Mesendoderm (in vitro differentiated cells): ENCODE results near the gene PELI2.
A peak's percentile ranks its signal among the peaks of the same experiment; 100 is the strongest.

Source experiments
- DNase-seq: peaks from one replicate; pipeline ENCODE4 v3.0.0; 2013
- H2AK5ac ChIP-seq: 2 replicates; pipeline ENCODE4 v1.6.1; 2013; ENCODE audit warnings: low read length, inconsistent platforms
- H2BK120ac ChIP-seq: 2 replicates; pipeline ENCODE4 v1.6.1; 2013; ENCODE audit warnings: low read depth, mild to moderate bottlenecking, low read length, moderate library complexity, mixed read lengths
- H2BK15ac ChIP-seq: replicated peaks from 2 replicates; pipeline ENCODE4 v1.6.1; 2013; ENCODE audit warnings: low read depth, mild to moderate bottlenecking, moderate library complexity
- H2BK5ac ChIP-seq: 2 replicates; pipeline ENCODE4 v1.6.1; 2013; ENCODE audit warnings: low read length, inconsistent platforms
- H3K18ac ChIP-seq: 2 replicates; pipeline ENCODE4 v1.6.1; 2013; ENCODE audit warnings: mild to moderate bottlenecking, low read length, mixed read lengths
- H3K23ac ChIP-seq: one replicate; pipeline ENCODE4 v1.6.1; 2013; ENCODE audit warnings: low read length
- H3K27ac ChIP-seq: 2 replicates; pipeline ENCODE4 v1.5.1; 2013; ENCODE audit warnings: low read depth, mild to moderate bottlenecking, inconsistent platforms, low read length, moderate library complexity
- H3K27me3 ChIP-seq: 2 replicates; pipeline ENCODE4 v1.6.1; 2013; ENCODE audit warnings: low read length, control low read depth, mild to moderate bottlenecking, inconsistent platforms; ENCODE audit not compliant: insufficient read depth, poor library complexity
- H3K36me3 ChIP-seq: 2 replicates; pipeline ENCODE4 v1.6.1; 2013; ENCODE audit warnings: low read length, inconsistent platforms; ENCODE audit not compliant: control insufficient read depth, insufficient read depth
- H3K4ac ChIP-seq: one replicate; pipeline ENCODE4 v1.6.1; 2013; ENCODE audit warnings: low read depth, mild to moderate bottlenecking, low read length, moderate library complexity
- H3K4me1 ChIP-seq: 2 replicates; pipeline ENCODE4 v1.6.1; 2013; ENCODE audit warnings: low read depth, low read length, inconsistent platforms; ENCODE audit not compliant: control insufficient read depth
- H3K4me2 ChIP-seq: 2 replicates; pipeline ENCODE4 v1.6.1; 2013; ENCODE audit warnings: low read length
- H3K4me3 ChIP-seq: 2 replicates; pipeline ENCODE4 v1.5.1; 2013; ENCODE audit warnings: mild to moderate bottlenecking, low read length
- H3K56ac ChIP-seq: one replicate; pipeline ENCODE4 v1.6.1; 2013; ENCODE audit warnings: low read length
- H3K79me1 ChIP-seq: 2 replicates; pipeline ENCODE4 v1.6.1; 2013; ENCODE audit warnings: low read length, inconsistent platforms
- H3K79me2 ChIP-seq: 2 replicates; pipeline ENCODE4 v1.6.1; 2013; ENCODE audit warnings: mild to moderate bottlenecking, low read length; ENCODE audit not compliant: control insufficient read depth, insufficient read depth
- H3K9ac ChIP-seq: 2 replicates; pipeline ENCODE4 v1.6.1; 2013; ENCODE audit warnings: low read length, inconsistent platforms
- H4K5ac ChIP-seq: one replicate; pipeline ENCODE4 v1.6.1; 2013; ENCODE audit warnings: low read length
- H4K8ac ChIP-seq: one replicate; pipeline ENCODE4 v1.6.1; 2013; ENCODE audit warnings: low read depth, mild to moderate bottlenecking, control low read depth, low read length, moderate library complexity
- WGBS: extraction: QIAGEN DNeasy Blood & Tissue Kit; methylation state at CpG from one replicate; pipeline ENCODE4 v1.1.7; 2013; ENCODE audit warnings: low lambda C conversion rate, missing lambda C conversion rate; ENCODE audit not compliant: insufficient coverage; ENCODE audit errors: extremely low coverage; 5-methylcytosine and 5-hydroxymethylcytosine counted together

Gene PELI2

GRCh38 chr14:56135001-56135400 is 16.8 kb downstream of the PELI2 start:
- H3K9ac ChIP-seq, result no peak overlapping the region
- no peak overlapping the region for H2BK15ac ChIP-seq
- H3K4me1 ChIP-seq, result peaks cover 3% of the 10 kb centered on the region
- no peak overlapping the region for H4K5ac ChIP-seq
- H4K8ac ChIP-seq, result no peak overlapping the region
- no peak overlapping the region for H3K27ac ChIP-seq
- no peak overlapping the region for H3K4ac ChIP-seq
- H3K27me3 ChIP-seq, result no peaks in the 10 kb centered on the region
- no peak overlapping the region for H3K56ac ChIP-seq
- H3K79me1 ChIP-seq, result peaks cover 2% of the 10 kb centered on the region
- H2BK5ac ChIP-seq, result no peak overlapping the region
- no peak overlapping the region for H2AK5ac ChIP-seq
- 100% methylated on average over 1 of the region's 5 CpGs for WGBS
- no peak overlapping the region for H3K4me3 ChIP-seq
- H3K4me2 ChIP-seq, result no peak overlapping the region
- no peaks in the 10 kb centered on the region for H3K36me3 ChIP-seq
- no peak overlapping the region for H3K23ac ChIP-seq
- no peak for DNase-seq
- peaks cover 1% of the 10 kb centered on the region for H3K79me2 ChIP-seq
- H3K18ac ChIP-seq, result no peak overlapping the region
- H2BK120ac ChIP-seq, result no peak overlapping the region

- H4K8ac ChIP-seq, result no peak overlapping the region
- H3K4me3 ChIP-seq, result no peak overlapping the region
- H2BK15ac ChIP-seq, result no peak overlapping the region
- no peak overlapping the region for H3K23ac ChIP-seq
- H3K79me2 ChIP-seq, result peaks cover 1% of the 10 kb centered on the region
- no peak overlapping the region for H3K4me2 ChIP-seq
- WGBS, result no CpG with 5 or more reads among the region's 1 CpG
- no peaks in the 10 kb centered on the region for H3K27me3 ChIP-seq
- H3K4ac ChIP-seq, result no peak overlapping the region
- peaks cover 2% of the 10 kb centered on the region for H3K79me1 ChIP-seq
- no peak overlapping the region for H2AK5ac ChIP-seq
- no peak overlapping the region for H3K9ac ChIP-seq
- no peak overlapping the region for H4K5ac ChIP-seq
- no peak overlapping the region for H2BK5ac ChIP-seq
- no peak for DNase-seq
- H3K36me3 ChIP-seq, result no peaks in the 10 kb centered on the region
- no peak overlapping the region for H3K56ac ChIP-seq
- H3K4me1 ChIP-seq, result peaks cover 2% of the 10 kb centered on the region
- H3K27ac ChIP-seq, result no peak overlapping the region
- H3K18ac ChIP-seq, result no peak overlapping the region
- H2BK120ac ChIP-seq, result no peak overlapping the region
Measured at GRCh38 chr14:56135668-56136067, 17.5 kb downstream of the PELI2 start.

DNA sequence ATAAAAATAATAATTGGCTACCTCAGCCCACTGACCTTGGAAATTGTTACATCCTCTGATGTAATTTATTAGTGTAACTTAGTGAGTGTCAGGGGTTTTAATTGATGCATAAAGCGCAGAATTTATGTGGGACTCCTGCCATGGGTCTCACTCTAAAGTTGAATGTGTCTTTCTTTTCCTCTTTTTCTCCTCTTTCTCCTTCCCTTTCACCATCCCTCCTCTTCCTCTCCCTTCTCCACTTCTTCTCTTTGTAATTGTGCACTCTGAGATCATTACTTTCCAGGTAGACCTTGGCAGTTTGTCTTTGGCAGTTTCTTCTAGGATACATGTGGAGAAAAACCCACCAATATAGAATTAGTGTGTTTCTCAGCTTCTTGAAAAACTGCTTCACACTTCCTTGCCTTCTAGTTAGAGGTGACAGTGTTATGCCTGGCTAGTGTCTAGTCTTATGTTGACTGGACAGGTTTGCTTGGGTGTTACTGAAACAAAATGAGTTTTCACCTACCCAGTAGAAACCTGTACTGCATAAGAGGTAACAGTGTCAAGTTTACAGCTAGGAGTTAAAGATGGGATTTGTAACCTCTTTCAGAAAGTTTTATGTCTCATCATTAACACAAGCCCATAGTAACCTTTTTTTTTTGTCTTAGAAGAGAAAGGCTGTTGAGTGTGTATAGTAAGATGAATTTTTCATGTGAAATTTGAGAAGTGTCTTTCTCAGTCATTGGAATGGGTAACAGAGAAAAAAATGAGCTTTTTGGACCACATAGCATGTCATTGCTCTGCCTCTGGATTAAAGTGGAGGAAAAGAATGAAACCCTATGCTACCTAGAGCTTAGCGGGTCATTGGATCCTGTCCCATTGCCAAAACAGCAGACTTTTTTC is 18.6 kb downstream of the PELI2 start:
- Histone ChIP-seq H3K4ac (no peak overlapping the region), H3K23ac (no peak overlapping the region), H4K5ac (no peak overlapping the region), H3K4me1 (peaks cover 2% of the 10 kb centered on the region), H3K27me3 (no peaks in the 10 kb centered on the region), H3K79me2 (peaks cover 1% of the 10 kb centered on the region), H3K9ac (no peak overlapping the region), H2AK5ac (no peak overlapping the region), H3K36me3 (no peaks in the 10 kb centered on the region), H2BK5ac (no peak overlapping the region), H3K79me1 (no peaks in the 10 kb centered on the region), H3K4me3 (no peak overlapping the region), H2BK120ac (no peak overlapping the region), H3K27ac (no peak overlapping the region), H3K56ac (no peak overlapping the region), H4K8ac (no peak overlapping the region), H2BK15ac (no peak overlapping the region), H3K4me2 (no peak overlapping the region), H3K18ac (no peak overlapping the region)
- no peak for DNase-seq
- WGBS, result no CpG with 5 or more reads among the region's 2 CpGs

GRCh38 chr14:56137453-56137807 is 19.2 kb downstream of the PELI2 start:
- H3K27me3 ChIP-seq, result no peaks in the 10 kb centered on the region
- H3K27ac ChIP-seq, result no peak overlapping the region
- no peak overlapping the region for H3K23ac ChIP-seq
- no peak overlapping the region for H2BK120ac ChIP-seq
- H3K9ac ChIP-seq, result no peak overlapping the region
- H3K79me1 ChIP-seq, result no peaks in the 10 kb centered on the region
- no peak overlapping the region for H3K56ac ChIP-seq
- no CpG with 5 or more reads among the region's 7 CpGs for WGBS
- no peak overlapping the region for H4K5ac ChIP-seq
- H3K4ac ChIP-seq, result no peak overlapping the region
- H3K4me1 ChIP-seq, result peaks cover 2% of the 10 kb centered on the region
- H3K4me2 ChIP-seq, result no peak overlapping the region
- H2BK5ac ChIP-seq, result no peak overlapping the region
- H4K8ac ChIP-seq, result no peak overlapping the region
- no peaks in the 10 kb centered on the region for H3K36me3 ChIP-seq
- no peak overlapping the region for H3K18ac ChIP-seq
- peaks cover 1% of the 10 kb centered on the region for H3K79me2 ChIP-seq
- no peak overlapping the region for H2BK15ac ChIP-seq
- H3K4me3 ChIP-seq, result no peak overlapping the region
- H2AK5ac ChIP-seq, result no peak overlapping the region
- no peak for DNase-seq

GRCh38 chr14:56137849-56138248 is 19.6 kb downstream of the PELI2 start:
- H3K4me1 ChIP-seq, result peaks cover 2% of the 10 kb centered on the region
- no peaks in the 10 kb centered on the region for H3K79me1 ChIP-seq
- H3K79me2 ChIP-seq, result peaks cover 1% of the 10 kb centered on the region
- no peak overlapping the region for H2BK120ac ChIP-seq
- no CpG with 5 or more reads among the region's 9 CpGs for WGBS
- no peak overlapping the region for H3K27ac ChIP-seq
- no peak overlapping the region for H2BK15ac ChIP-seq
- no peak overlapping the region for H4K5ac ChIP-seq
- peak; percentile 43 for DNase-seq
- H3K9ac ChIP-seq, result no peak overlapping the region
- no peaks in the 10 kb centered on the region for H3K27me3 ChIP-seq
- no peaks in the 10 kb centered on the region for H3K36me3 ChIP-seq
- H2BK5ac ChIP-seq, result no peak overlapping the region
- peak overlapping the region; percentile 17 for H3K56ac ChIP-seq
- H3K4ac ChIP-seq, result no peak overlapping the region
- H3K4me3 ChIP-seq, result no peak overlapping the region
- H3K4me2 ChIP-seq, result no peak overlapping the region
- no peak overlapping the region for H3K23ac ChIP-seq
- H4K8ac ChIP-seq, result no peak overlapping the region
- no peak overlapping the region for H3K18ac ChIP-seq
- H2AK5ac ChIP-seq, result no peak overlapping the region

DNA sequence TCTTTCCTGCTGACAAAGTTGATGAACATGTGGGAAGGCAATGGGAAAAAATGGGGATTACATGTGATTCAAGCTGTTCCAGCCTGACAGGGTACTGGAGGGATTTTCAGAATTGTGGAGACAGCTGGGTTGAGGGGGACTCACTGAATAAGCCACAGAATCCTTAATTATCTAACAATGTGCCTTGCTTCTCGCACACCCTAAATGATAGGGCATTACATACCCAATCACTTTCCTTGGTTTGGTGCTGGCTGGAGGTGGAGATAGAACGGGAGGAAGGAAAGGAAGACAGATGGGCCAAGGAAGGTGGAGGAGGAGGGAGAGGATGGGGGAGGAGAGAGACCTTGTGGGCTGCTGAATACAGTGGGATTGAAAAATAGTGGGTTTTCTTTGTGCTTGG is 20.7 kb downstream of the PELI2 start:
- Histone ChIP-seq H3K18ac (no peak overlapping the region), H3K4me2 (no peak overlapping the region), H4K8ac (no peak overlapping the region), H3K36me3 (no peaks in the 10 kb centered on the region), H2AK5ac (no peak overlapping the region), H2BK5ac (no peak overlapping the region), H3K27ac (no peak overlapping the region), H3K56ac (no peak overlapping the region), H3K4ac (no peak overlapping the region), H4K5ac (no peak overlapping the region), H3K4me3 (no peak overlapping the region), H3K9ac (no peak overlapping the region), H3K27me3 (no peaks in the 10 kb centered on the region), H3K23ac (no peak overlapping the region), H2BK120ac (no peak overlapping the region), H3K4me1 (peaks cover 2% of the 10 kb centered on the region), H2BK15ac (no peak overlapping the region), H3K79me1 (peaks cover 2% of the 10 kb centered on the region), H3K79me2 (peaks cover 3% of the 10 kb centered on the region)
- DNase-seq, result no peak
- WGBS, result no CpG with 5 or more reads among the region's 2 CpGs
